Erythroblast (primary cell): ENCODE results near the gene SAMD4B.

Experiments
- GATA1 ChIP-seq: IDR thresholded peaks from 2 replicates; pipeline ENCODE4 v1.6.1; 2011; ENCODE audit warnings: low read depth, mild to moderate bottlenecking, control low read depth, low read length, moderate library complexity
- POLR2A ChIP-seq: IDR thresholded peaks from 2 replicates; pipeline ENCODE4 v1.6.1; 2011; ENCODE audit warnings: mild to moderate bottlenecking, low read length

- no peak for TF ChIP-seq POLR2A
- TF ChIP-seq GATA1 = no peak
Observed at GRCh38 chr19:39341129-39341718, 997 bp upstream of the SAMD4B start.
